LNCAP (cell line): ENCODE results near the gene FAR2.

Source experiments
- TF ChIP-seq, protein P1 (sequence below): fragments of 450-650 bp; IDR thresholded peaks from 2 replicates; pipeline ENCODE4 v1.5.1; 2017; ENCODE audit warnings: mild to moderate bottlenecking

Gene FAR2

GRCh38 chr12:29343022-29343799 lies 194.1 kb downstream of the FAR2 start:
- TF ChIP-seq, protein P1, sequence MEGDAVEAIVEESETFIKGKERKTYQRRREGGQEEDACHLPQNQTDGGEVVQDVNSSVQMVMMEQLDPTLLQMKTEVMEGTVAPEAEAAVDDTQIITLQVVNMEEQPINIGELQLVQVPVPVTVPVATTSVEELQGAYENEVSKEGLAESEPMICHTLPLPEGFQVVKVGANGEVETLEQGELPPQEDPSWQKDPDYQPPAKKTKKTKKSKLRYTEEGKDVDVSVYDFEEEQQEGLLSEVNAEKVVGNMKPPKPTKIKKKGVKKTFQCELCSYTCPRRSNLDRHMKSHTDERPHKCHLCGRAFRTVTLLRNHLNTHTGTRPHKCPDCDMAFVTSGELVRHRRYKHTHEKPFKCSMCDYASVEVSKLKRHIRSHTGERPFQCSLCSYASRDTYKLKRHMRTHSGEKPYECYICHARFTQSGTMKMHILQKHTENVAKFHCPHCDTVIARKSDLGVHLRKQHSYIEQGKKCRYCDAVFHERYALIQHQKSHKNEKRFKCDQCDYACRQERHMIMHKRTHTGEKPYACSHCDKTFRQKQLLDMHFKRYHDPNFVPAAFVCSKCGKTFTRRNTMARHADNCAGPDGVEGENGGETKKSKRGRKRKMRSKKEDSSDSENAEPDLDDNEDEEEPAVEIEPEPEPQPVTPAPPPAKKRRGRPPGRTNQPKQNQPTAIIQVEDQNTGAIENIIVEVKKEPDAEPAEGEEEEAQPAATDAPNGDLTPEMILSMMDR = no peak

DNA sequence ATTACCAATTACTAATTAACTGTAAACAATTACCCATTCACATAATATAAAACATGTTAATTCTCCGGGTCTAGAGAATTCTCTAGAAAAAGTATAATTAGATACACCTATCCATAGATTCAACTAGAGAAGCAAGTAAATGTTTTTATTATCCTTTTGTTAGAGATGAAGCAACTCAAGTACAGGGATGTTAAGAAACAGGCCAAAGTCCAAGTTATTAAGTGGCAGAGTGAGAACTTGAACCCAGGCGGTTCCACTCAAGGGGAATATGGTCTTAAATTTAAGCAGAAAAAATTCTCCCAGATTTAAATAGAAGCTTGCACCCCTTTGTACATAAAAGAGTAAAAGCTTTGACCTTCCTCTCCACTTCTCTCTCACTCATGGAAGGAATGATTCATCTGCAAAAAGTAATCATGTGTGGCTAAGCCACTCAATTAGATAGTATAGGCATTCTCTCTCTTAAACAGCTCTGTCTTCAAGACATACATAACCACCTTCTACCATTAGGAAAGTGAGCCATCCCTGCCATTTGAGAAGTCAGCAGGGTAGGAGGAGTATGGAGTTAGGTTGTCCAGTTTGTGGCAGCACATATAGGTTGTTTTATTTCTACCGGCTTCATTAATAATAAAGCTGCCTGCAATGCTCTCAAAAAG lies 197.8 kb downstream of the FAR2 start:
- TF ChIP-seq, protein P1 = no peak

DNA sequence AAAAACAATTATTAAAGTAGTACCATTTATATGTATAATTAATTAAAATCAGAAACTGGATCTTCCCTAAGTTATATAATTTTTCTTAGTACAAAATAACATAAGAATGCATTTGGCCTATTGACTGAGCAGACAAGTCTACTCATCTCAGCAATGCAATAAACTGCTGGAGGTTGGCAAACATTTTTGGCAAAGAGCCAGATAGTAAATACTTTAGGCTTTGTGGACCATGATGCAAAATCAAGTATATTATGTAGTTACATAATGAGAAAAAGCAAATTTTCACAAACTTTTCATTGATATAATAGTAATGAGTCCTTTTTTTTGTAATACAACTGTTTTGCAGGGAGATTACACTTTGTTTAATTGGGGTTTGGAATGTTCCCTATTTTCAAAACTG lies 201.0 kb downstream of the FAR2 start:
- TF ChIP-seq, protein P1 = no peak

- TF ChIP-seq, protein P1 = no peak
These were observed 205.9 kb downstream of the FAR2 start for GRCh38 chr12:29354954-29355353.

DNA sequence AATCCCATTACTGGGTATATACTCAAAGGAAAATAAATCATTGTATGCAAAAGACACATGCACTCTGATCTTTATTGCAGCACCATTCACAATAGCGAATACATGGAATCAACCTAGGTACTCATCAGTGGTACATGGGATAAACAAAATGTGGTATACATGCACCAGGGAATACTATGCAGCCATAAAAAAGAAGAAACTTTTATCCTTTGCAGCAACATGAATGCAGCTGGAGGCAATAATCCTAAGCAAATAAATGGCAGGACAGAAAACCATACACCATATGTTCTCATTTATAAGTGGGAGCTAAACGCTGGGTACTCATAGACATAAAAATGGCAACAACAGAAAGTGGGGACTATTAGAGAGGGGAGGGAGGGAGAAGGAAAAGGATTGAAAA lies 216.0 kb downstream of the FAR2 start:
- TF ChIP-seq, protein P1 = no peak

DNA sequence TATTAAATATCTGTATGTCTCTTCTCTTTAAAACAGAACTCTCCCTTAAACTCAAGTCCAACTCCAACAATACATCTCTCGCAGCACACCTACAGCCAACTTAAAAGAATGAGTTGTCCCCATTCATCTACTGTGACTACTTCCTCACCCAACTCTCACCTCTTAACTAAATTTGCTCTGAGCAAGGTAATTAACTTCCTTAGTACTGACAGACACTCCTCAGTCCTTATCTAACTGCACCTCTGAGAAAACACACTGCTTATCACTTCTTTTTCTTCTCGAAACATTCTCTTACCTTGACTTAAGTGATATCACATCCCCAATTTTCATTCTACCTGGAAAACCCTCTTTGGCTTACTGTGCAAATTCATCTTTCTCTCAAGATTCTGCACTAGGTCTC lies 224.9 kb downstream of the FAR2 start:
- TF ChIP-seq, protein P1 = no peak

DNA sequence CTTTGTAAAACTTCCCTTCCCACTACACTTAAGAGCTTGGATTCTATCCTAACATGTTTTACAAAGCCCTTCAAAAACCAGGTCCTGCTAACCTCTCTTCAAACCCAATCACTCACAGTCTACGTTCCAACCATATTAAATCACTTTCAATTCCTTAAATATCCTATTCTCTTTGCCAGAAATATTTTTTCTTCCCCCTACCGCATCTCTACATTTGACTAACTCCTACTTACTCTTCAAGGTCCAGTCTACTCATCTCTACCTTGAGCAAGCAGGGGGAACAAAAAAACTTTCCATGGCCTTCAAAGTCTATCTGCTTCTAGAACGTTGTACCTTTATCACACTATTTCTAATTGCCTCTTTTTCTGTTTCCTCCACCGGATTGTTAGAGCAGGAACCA lies 225.8 kb downstream of the FAR2 start:
- TF ChIP-seq, protein P1 = no peak
